ENCODE data around the gene ANKK1. TPM values are rescaled to one million over a fixed set of nuclear protein-coding genes. Genes with fewer than 3 reads are reported as not detected.

The ANKK1 gene
- total RNA-seq, 1 donor from 2014 or later = not detected

Small RNA genes within 50 kb of the gene (microRNA-seq; reads per million reads assigned to microRNA genes)
- gene MIR4301 = not detected

Other genes with a start within 250 kb of the ANKK1 start
- 9.4 and 10.1 TPM in 2 replicates for gene TTC12, start 73.2 kb upstream of the ANKK1 start, total RNA-seq
- gene DRD2, start 87.6 kb downstream of the ANKK1 start, total RNA-seq = 0.14 TPM in 1 of 2 replicates, not detected in the other